Measurements from ENCODE around the gene TAF9B. TPM values are rescaled to one million over a fixed set of nuclear protein-coding genes. Genes with fewer than 3 reads are reported as not detected.

The TAF9B gene
- total and polyA plus RNA-seq, 4 donors = 11.4 to 19.0 (median 14.9) TPM

Other genes starting within 250 kb of the TAF9B start
- gene MAGT1, start 244.2 kb downstream of the TAF9B start, total RNA-seq = 10 to 100 TPM; 51.8 to 54.6 TPM
- gene MAGT1, start 244.2 kb downstream of the TAF9B start, polyA plus RNA-seq = 10 to 100 TPM; 15.4 to 19.7 TPM
- gene COX7B, start 240.2 kb downstream of the TAF9B start, total RNA-seq = 100 to 1,000 TPM; 127 to 163 TPM
- 100 to 1,000 TPM; 348 to 784 TPM for gene COX7B, start 240.2 kb downstream of the TAF9B start, polyA plus RNA-seq
- gene ATP7A, start 229.0 kb downstream of the TAF9B start, total RNA-seq = 10 to 100 TPM; 14.9 to 18.7 TPM
- 1 to 10 TPM in 1 of 2 donors, under 1 TPM in 1; 0.88 to 3.0 TPM for gene ATP7A, start 229.0 kb downstream of the TAF9B start, polyA plus RNA-seq
- gene PGAM4, start 170.0 kb downstream of the TAF9B start, total RNA-seq = not detected
- not detected for gene PGAM4, start 170.0 kb downstream of the TAF9B start, polyA plus RNA-seq
- 100 to 1,000 TPM; 235 to 254 TPM for gene PGK1, start 35.4 kb downstream of the TAF9B start, total RNA-seq
- 100 to 1,000 TPM in 1 of 2 donors, 10 to 100 TPM in 1; 94.6 to 157 TPM for gene PGK1, start 35.4 kb downstream of the TAF9B start, polyA plus RNA-seq
- 1 to 10 TPM; 3.0 to 6.5 TPM for gene CYSLTR1, start 188.0 kb upstream of the TAF9B start, total RNA-seq
- 1 to 10 TPM in 1 of 2 donors, under 1 TPM in 1; 0.33 to 1.9 TPM for gene CYSLTR1, start 188.0 kb upstream of the TAF9B start, polyA plus RNA-seq